Stimulated activated CD8-positive, alpha-beta memory T cell treated with anti-CD3 and anti-CD28 coated beads, Interleukin-12 subunit alpha, Interleukin-12 subunit beta, amount 100 ng/mL, for 24 hours (primary cell): ENCODE results near the gene OAS2.

ENCODE experiments used
- DNase-seq: peaks from one replicate; pipeline ENCODE4 v3.0.0-alpha.2; 2020; ENCODE audit errors: extremely low read depth

Gene OAS2, protein sequence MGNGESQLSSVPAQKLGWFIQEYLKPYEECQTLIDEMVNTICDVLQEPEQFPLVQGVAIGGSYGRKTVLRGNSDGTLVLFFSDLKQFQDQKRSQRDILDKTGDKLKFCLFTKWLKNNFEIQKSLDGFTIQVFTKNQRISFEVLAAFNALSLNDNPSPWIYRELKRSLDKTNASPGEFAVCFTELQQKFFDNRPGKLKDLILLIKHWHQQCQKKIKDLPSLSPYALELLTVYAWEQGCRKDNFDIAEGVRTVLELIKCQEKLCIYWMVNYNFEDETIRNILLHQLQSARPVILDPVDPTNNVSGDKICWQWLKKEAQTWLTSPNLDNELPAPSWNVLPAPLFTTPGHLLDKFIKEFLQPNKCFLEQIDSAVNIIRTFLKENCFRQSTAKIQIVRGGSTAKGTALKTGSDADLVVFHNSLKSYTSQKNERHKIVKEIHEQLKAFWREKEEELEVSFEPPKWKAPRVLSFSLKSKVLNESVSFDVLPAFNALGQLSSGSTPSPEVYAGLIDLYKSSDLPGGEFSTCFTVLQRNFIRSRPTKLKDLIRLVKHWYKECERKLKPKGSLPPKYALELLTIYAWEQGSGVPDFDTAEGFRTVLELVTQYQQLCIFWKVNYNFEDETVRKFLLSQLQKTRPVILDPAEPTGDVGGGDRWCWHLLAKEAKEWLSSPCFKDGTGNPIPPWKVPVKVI

GRCh38 chr12:112978163-112979040 is at the start of gene OAS2:
OAS2 (plus strand) TSS chr12:112978519; CDS start chr12:112978609, 90 bp downstream.
- DNase-seq, result peak; percentile 45

DNA sequence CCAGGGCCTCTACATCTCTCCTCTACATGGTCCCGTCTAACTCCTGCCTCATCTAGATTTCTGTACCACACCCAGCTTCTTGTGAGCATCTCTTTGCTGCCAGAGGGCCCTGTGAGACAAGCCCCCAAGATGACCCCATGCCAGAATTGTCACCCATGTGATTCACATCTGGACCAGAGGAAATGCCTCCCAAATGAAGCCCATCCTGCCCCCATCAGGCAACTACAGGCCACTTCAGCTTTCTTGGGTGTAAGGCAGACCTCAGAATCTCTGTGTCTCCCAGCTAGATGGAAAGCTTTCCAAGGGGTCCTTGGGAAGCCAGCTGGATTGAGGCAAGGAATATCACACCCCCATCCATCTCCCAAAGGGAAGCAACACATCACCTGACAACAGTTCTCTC is 49.3 kb upstream of the OAS2 start:
- no peak for DNase-seq

- DNase-seq, result no peak
These were observed 48.6 kb upstream of the OAS2 start for GRCh38 chr12:112929715-112930114.

DNA sequence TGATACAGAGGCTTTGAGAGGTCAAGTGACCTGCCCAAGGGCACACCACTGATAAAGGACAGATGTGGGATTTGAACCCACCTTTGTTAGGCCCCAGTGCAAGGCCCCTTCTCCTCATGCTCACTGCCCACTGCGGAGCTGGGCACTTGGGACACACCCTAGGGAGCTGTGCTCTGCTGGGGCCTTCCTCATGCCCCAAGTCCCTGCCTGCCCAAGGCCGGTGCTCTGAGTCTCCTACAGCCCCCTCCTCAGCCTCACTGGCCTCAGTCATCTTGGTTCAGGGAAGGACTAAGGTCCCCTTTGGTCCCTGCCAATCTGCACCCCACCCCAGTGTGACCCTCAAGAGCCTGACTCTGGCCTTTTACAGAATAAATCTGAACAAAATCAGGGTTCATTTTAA is 48.0 kb upstream of the OAS2 start:
- DNase-seq, result no peak

DNA sequence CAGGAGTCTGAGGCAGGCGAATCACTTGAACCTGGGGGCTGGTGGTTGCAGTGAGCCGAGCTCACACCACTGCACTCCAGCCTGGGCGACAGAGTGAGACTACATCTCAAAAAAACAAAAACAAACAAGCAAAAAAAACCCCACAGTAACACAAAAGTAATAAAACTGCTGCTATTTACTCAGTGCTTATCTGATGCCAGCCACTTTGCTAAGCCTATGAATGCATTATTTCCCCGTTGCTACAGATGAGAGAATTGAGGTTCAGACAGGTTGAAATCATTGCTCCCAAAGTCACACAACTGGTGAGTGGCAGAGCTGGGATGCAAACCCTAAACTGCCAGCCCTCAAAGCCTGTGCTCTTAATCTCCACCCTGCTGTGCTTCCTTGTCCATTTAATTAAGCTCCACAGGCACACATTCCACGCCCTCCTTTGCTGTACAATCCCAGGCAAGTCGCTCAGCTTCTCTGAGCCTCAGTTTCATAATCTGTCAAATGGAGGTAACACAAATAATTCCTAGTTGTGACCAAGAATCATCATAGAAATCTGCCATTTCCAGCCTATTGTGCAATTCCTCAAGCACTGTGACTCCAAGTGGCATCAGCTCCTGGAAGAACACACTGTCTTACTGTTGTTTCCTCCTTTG is 45.7 kb upstream of the OAS2 start:
- no peak for DNase-seq

- no peak for DNase-seq
These were observed 45.2 kb upstream of the OAS2 start for GRCh38 chr12:112933129-112933505.

DNA sequence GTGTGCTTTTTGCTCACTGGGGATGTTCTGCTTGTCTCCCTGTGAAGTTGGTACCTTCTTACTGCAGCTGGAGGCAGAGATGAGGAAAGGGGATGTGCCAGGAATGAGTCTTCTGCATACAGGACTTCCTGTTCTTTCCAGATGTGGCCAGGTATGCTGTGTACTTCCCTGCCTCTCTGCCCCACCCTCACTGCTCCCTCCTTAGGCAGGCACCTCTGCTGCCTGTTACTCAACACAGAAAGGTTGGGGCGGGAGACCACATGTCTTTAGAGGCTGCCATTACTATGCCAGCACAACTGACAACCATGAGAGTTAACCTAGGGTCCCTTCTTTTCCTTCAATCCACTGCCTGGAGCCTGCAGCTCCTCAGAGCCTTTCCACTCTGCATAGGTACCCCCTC is 42.1 kb upstream of the OAS2 start:
- DNase-seq, result no peak

DNA sequence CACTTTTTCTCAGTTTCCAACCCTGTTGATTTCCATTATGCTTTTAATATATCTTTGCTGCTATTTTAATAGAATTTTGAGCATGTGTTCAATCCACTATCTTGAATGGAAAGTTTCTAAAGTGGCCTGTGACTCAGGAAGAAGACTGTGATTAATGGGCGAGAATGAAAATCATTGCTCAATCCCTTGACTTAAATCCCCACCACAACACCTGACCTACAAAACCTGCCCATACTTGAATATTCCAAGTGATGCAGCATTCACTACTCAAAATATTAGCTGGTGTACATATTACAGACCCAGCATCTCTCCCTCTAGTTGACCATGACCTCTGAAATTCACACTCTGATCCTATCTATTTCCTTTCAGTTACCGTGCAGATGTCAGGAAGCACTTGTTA is 41.4 kb upstream of the OAS2 start:
- no peak for DNase-seq

DNA sequence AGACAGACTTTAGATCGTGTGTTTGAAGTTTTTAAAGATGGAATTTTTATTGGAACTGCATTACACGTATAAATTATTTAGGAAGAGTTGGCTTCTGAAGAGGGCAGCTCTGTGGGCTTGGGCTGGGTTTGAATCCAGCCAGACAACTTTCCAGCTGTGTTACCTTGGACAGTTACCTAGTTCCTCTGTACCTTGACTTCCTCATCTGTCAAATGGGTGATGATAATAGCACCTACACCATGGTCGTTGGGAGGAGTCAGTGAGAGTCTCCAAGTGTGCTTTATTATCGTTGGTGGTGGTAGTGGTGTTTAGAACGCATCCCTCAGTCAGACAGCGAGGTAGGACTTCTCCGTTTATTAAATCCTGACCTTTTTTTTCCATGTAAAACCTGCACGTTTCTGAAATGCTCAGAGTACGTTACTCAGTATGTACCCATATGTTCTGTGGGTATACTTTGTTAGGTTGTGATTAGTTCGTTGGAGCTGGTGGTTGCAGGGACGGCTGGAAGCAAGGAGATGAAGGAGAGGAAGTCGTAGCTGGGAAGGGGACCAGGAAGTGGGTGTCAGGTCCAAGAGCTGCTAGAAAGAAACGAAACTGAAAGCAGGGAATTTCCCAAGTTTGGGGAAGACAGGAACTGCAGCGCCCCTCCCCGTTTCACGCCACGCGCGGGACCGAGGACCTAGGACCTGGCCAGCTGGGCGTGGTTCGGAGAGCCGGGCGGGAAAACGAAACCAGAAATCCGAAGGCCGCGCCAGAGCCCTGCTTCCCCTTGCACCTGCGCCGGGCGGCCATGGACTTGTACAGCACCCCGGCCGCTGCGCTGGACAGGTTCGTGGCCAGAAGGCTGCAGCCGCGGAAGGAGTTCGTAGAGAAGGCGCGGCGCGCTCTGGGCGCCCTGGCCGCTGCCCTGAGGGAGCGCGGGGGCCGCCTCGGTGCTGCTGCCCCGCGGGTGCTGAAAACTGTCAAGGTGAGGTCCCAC is 40.3 kb upstream of the OAS2 start, which contains the start of gene OAS3:
OAS3 (plus strand) TSS at position 734 of the 979 bp plus-strand sequence; CDS start at position 791, 57 bp downstream.
- DNase-seq, result peak; percentile 15

DNA sequence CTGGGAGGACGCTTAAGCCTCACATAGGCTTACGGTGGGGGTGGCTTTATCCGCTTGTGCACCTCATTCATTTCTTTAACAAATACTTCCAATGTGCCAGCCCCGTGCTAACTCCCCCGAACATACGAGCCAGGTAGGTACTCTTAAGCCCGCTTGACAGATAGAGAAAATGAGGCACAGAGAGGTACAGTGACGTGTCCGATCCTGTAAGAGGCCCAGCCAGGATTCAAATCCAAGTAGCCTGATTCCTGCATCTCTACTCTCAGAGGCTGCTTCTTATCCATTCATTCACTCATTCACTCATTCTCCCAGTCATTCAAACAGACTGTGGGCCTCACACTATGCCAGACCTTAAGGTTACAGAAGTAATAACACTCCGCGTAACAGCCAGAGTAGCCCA is 39.6 kb upstream of the OAS2 start:
- DNase-seq, result no peak

- no peak for DNase-seq
These were observed 38.4 kb upstream of the OAS2 start for GRCh38 chr12:112939761-112940381.

DNA sequence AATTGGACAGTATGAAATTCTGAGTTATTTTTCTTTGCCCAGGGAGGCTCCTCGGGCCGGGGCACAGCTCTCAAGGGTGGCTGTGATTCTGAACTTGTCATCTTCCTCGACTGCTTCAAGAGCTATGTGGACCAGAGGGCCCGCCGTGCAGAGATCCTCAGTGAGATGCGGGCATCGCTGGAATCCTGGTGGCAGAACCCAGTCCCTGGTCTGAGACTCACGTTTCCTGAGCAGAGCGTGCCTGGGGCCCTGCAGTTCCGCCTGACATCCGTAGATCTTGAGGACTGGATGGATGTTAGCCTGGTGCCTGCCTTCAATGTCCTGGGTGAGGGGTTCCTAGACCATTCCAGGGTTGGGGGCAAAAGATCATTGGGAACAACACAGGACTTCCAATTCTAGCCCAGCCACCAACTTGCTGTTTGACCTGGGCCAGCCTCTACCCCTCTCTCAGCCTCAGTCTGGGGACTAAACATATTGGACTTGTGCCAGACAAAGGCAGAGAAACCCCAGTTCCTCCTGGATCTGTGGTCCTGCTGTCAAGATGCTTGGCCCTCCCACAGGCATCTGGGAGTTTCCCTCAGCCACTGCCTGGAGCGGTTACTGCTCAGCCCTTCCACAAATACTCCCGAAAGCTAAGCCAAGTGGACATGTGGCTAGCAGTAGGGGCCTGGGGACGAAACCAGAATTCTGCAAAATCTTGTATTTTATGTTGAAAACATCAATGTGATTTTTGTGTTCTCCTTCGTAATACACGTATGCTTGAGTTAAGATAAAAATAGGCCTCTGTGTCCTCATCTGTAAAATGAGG is 36.6 kb upstream of the OAS2 start:
- no peak for DNase-seq

DNA sequence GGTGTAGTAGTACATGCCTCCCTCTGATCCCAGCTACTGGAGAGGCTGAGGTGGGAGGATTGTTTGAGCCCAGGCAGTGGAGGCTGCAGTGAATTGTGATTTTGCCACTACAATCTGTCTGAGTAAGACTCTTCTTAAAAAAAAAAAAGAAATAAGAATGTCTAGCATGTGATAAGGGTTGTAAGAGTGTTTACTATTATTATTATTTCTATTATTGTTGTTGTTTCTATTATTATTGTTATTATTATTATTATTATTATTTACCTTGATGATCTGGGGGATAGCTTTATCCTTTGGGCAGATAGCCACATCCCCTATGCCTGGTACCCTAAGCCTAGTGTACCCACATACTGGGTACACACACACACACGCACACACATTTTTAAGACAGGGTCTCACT is 35.7 kb upstream of the OAS2 start:
- no peak for DNase-seq

DNA sequence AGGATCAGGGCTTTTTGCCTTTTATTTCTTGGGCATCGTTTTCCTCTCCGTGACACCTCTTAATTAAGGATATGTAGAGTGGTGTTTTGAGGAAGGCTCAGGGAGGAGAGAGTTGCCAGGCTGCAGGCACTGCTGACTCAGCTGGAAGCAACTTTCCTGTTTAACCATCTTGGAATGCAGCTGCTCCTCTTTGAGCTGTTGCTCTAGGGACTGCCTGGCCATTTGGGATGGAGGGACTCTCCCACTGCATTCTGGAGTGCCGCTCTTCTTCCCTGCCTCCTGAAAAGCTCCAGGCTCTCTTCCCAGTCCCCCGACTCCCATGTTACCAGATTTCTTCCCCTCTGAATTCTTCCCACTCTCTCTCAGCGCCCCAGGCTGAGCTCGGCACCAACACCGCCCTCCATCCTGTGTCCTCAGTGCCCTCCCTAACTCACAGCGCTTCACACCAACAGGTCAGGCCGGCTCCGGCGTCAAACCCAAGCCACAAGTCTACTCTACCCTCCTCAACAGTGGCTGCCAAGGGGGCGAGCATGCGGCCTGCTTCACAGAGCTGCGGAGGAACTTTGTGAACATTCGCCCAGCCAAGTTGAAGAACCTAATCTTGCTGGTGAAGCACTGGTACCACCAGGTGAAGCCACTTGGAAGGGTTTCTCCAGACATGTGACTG is 34.2 kb upstream of the OAS2 start:
- no peak for DNase-seq

DNA sequence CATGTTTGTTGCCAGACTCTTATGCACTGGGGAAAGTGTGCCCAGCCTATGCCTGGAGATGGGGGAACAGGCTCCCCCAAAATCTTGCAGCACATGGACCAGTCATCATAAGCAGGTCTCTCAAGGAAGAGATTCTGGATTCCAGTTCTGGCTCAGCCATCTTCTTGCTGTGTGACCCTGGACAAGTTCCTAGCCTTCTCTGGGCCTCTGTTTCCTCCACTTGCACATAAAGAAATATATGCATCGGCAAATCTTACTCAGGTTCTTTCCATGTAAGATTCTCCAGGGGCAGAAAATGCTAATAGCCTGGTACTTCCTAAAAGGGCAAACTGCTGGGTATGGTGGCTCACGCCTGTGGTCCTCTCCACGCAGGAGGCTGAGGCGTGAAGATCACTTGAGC is 32.8 kb upstream of the OAS2 start:
- DNase-seq, result no peak

DNA sequence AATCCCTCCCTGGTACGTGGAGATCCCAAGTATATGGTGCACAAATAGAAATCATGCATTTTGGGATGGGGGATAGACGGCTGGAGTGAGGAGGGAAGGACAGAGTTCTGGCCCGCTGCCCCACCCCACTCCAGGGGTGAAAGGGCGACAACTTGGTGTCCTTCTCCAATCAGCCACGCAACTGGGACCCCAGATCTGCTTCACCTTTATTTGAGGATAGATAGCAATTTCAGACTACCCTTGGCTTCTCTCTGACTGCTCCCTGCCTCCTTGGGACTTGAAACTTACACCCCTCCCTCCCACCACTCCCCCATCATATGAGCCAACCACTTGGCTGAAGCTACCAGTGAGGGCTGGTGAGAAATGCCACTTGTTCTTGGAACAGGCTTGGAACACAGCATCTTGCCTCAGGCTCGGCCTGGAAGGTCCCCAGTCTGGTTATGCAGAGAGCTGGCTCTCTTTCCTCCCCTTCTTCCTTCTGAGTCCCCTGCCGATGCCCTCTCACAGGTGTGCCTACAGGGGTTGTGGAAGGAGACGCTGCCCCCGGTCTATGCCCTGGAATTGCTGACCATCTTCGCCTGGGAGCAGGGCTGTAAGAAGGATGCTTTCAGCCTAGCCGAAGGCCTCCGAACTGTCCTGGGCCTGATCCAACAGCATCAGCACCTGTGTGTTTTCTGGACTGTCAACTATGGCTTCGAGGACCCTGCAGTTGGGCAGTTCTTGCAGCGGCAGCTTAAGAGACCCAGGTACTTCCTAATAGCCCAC is 31.9 kb upstream of the OAS2 start:
- DNase-seq, result no peak

- DNase-seq, result no peak
These were observed 31.0 kb upstream of the OAS2 start for GRCh38 chr12:112947314-112947713.

DNA sequence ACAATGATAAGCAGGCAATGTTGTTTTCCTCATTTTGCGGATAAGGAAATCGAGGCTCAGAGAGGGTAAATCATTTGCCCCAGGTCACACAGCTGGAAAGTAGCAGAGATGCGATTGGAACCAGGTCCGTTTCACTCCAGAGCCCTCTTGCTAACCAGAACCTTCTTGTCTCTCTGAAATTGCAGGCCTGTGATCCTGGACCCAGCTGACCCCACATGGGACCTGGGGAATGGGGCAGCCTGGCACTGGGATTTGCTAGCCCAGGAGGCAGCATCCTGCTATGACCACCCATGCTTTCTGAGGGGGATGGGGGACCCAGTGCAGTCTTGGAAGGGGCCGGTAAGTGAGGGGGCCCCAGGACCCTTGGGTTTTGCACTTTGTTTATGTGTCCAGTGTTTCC is 30.6 kb upstream of the OAS2 start:
- no peak for DNase-seq
